H1 (cell line): ENCODE measurements around the gene DYNLT2B. TPM values are rescaled to one million over a fixed set of nuclear protein-coding genes. Genes with fewer than 3 reads are reported as not detected.

Experiments
- CTCF ChIA-PET: fragments of 300-600 bp; sonication (Branson Sonifier 250); formaldehyde crosslinking; loops from one replicate; lab custom pipeline; 2021; ENCODE audit not compliant: partially characterized antibody; lab: Charles Lee
- POLR2A ChIA-PET: fragments of 300-600 bp; sonication (Branson Sonifier 250); formaldehyde crosslinking; loops from one replicate; lab custom pipeline; 2021; ENCODE audit warnings: inconsistent platforms; ENCODE audit not compliant: partially characterized antibody; lab: Charles Lee
- DNase-seq, 2 experiments: peaks; one replicate each; pipeline versions ENCODE4 v3.0.0 to v3.0.0-alpha.2; 2010 to 2022; ENCODE audit warnings: low spot score in 2 of 2, low read depth in 1 of 2, mixed read lengths in 1 of 2
- FAIRE-seq: peaks from 2 replicates; lab custom pipeline; 2011; peaks lifted over from hg19 to GRCh38; lab: Jason Lieb, UNC
- H2AFZ ChIP-seq: 2 replicates; pipeline ENCODE4 v1.8.1; 2012; ENCODE audit warnings: low read length, inconsistent platforms
- H2AK5ac ChIP-seq: 2 replicates; pipeline ENCODE4 v1.6.1; 2013; ENCODE audit warnings: low read depth, low read length
- H2BK120ac ChIP-seq: replicated peaks from 2 replicates; pipeline ENCODE3; 2013; ENCODE audit warnings: low read depth, low read length, inconsistent platforms
- H2BK12ac ChIP-seq: 2 replicates; pipeline ENCODE4 v1.6.1; 2013; ENCODE audit warnings: low read depth, low read length
- H2BK15ac ChIP-seq: 2 replicates; pipeline ENCODE4 v1.6.1; 2013; ENCODE audit warnings: low read length
- H2BK20ac ChIP-seq: 2 replicates; pipeline ENCODE4 v1.6.1; 2013; ENCODE audit warnings: low read length
- H2BK5ac ChIP-seq: 2 replicates; pipeline ENCODE4 v1.6.1; 2013; ENCODE audit warnings: low read depth, low read length
- H3K14ac ChIP-seq: 2 replicates; pipeline ENCODE4 v1.6.1; 2013; ENCODE audit warnings: inconsistent platforms; ENCODE audit not compliant: insufficient read length
- H3K18ac ChIP-seq: 2 replicates; pipeline ENCODE4 v1.6.1; 2013; ENCODE audit warnings: low read length; ENCODE audit errors: extremely low read depth
- H3K23ac ChIP-seq: 2 replicates; pipeline ENCODE4 v1.6.1; 2013; ENCODE audit warnings: inconsistent platforms; ENCODE audit not compliant: insufficient read length
- H3K23me2 ChIP-seq: 2 replicates; pipeline ENCODE4 v1.6.1; 2013; ENCODE audit warnings: low read depth, low read length
- H3K27ac ChIP-seq: 2 replicates; pipeline ENCODE4 v1.6.1; 2011; ENCODE audit warnings: low read depth, low read length, inconsistent platforms
- H3K27me3 ChIP-seq, 4 experiments: replicated peaks in 1 of 4; 1 replicate in 1 of 4; 2 replicates in 3 of 4; pipeline versions ENCODE4 v1.6.1 to v1.8.1; 2011 to 2013; ENCODE audit warnings: low read length in 3 of 4, mild to moderate bottlenecking in 3 of 4, inconsistent platforms in 2 of 4, mixed read lengths in 2 of 4, moderate library complexity in 1 of 4; ENCODE audit not compliant: control insufficient read depth in 3 of 4, insufficient read depth in 3 of 4; ENCODE audit errors: extremely low read depth in 1 of 4
- H3K36me3 ChIP-seq, 4 experiments: 2 replicates each; pipeline versions ENCODE4 v1.6.1 to v1.8.1; 2011 to 2013; ENCODE audit warnings: mild to moderate bottlenecking in 4 of 4, low read length in 3 of 4, moderate library complexity in 2 of 4, control low read depth in 1 of 4, inconsistent platforms in 1 of 4; ENCODE audit not compliant: insufficient read depth in 4 of 4, control insufficient read depth in 2 of 4
- H3K4ac ChIP-seq: replicated peaks from 2 replicates; pipeline ENCODE3; 2013; ENCODE audit warnings: low read length, low read depth, mixed read lengths, inconsistent platforms; ENCODE audit not compliant: insufficient read length
- H3K4me1 ChIP-seq, 4 experiments: replicated peaks in 1 of 4; 1 replicate in 1 of 4; 2 replicates in 3 of 4; pipeline versions ENCODE4 v1.6.1 to v1.8.1; 2011 to 2013; ENCODE audit warnings: low read length in 3 of 4, inconsistent platforms in 2 of 4, mixed read lengths in 1 of 4; ENCODE audit not compliant: insufficient read depth in 4 of 4, control insufficient read depth in 3 of 4
- H3K4me2 ChIP-seq, 2 experiments: 2 replicates each; pipeline versions ENCODE4 v1.6.1 to v1.8.1; 2011 to 2013; ENCODE audit warnings: low read depth in 2 of 2, low read length in 2 of 2, control low read depth in 1 of 2, inconsistent platforms in 1 of 2, mild to moderate bottlenecking in 1 of 2; ENCODE audit not compliant: insufficient read depth in 1 of 2
- H3K4me3 ChIP-seq, 4 experiments: fragments of 200-600, 300-600 bp in 1 of 4; sonication (generic), shearing (Covaris generic), sonication (Bioruptor Twin) in 1 of 4; 2 replicates each; pipeline versions ENCODE4 v1.5.1 to v1.8.1; 2011 to 2016; ENCODE audit warnings: low read length in 4 of 4, low read depth in 3 of 4, control low read depth in 2 of 4, inconsistent platforms in 2 of 4, mild to moderate bottlenecking in 2 of 4, mixed read lengths in 1 of 4, moderate library complexity in 1 of 4; ENCODE audit not compliant: insufficient read depth in 2 of 4; ENCODE audit errors: extremely low read depth in 1 of 4
- H3K56ac ChIP-seq: replicated peaks from 2 replicates; pipeline ENCODE3; 2013; ENCODE audit warnings: low read depth, mild to moderate bottlenecking, mixed read lengths, low read length, inconsistent platforms; ENCODE audit not compliant: insufficient read length
- H3K79me1 ChIP-seq: 2 replicates; pipeline ENCODE4 v1.6.1; 2013; ENCODE audit warnings: low read depth, low read length, control low read depth
- H3K79me2 ChIP-seq, 2 experiments: 2 replicates each; pipeline versions ENCODE4 v1.6.1 to v1.8.1; 2012 to 2013; ENCODE audit warnings: low read length in 2 of 2, mild to moderate bottlenecking in 2 of 2, inconsistent platforms in 1 of 2; ENCODE audit not compliant: insufficient read depth in 2 of 2, control insufficient read depth in 1 of 2
- H3K9ac ChIP-seq, 4 experiments: replicated peaks in 1 of 4; 1 replicate in 1 of 4; 2 replicates in 3 of 4; pipeline versions ENCODE4 v1.6.1 to v1.8.1; 2011 to 2013; ENCODE audit warnings: low read depth in 3 of 4, low read length in 3 of 4, control low read depth in 2 of 4, mild to moderate bottlenecking in 2 of 4, moderate library complexity in 2 of 4, inconsistent platforms in 1 of 4; ENCODE audit errors: extremely low read depth in 1 of 4
- H3K9me3 ChIP-seq, 2 experiments: 2 replicates each; pipeline versions ENCODE4 v1.6.1 to v1.8.1; 2012 to 2013; ENCODE audit warnings: mild to moderate bottlenecking in 2 of 2, moderate library complexity in 2 of 2, control low read depth in 1 of 2, inconsistent platforms in 1 of 2, low read depth in 1 of 2, low read length in 1 of 2, mixed read lengths in 1 of 2; ENCODE audit not compliant: insufficient read depth in 2 of 2
- H4K20me1 ChIP-seq, 2 experiments: replicated peaks in 1 of 2; 2 replicates each; pipeline versions ENCODE3 to v1.8.1; 2011 to 2013; ENCODE audit warnings: inconsistent platforms in 2 of 2, low read length in 2 of 2, mild to moderate bottlenecking in 1 of 2; ENCODE audit not compliant: insufficient read depth in 2 of 2, control insufficient read depth in 1 of 2
- H4K5ac ChIP-seq: 2 replicates; pipeline ENCODE4 v1.6.1; 2013; ENCODE audit warnings: low read length, low read depth, mixed read lengths, inconsistent platforms; ENCODE audit not compliant: insufficient read length
- H4K8ac ChIP-seq: 2 replicates; pipeline ENCODE4 v1.8.0; 2013; ENCODE audit warnings: mild to moderate bottlenecking, moderate library complexity, low read length, inconsistent platforms; ENCODE audit not compliant: insufficient read depth; ENCODE audit errors: extremely low read depth
- H4K91ac ChIP-seq: replicated peaks from 2 replicates; pipeline ENCODE3; 2013; ENCODE audit warnings: low read length, mixed read lengths, inconsistent platforms; ENCODE audit not compliant: insufficient read length
- CBX8 ChIP-seq: fragments of 300-800, 300-1000 bp; sonication (generic); IDR thresholded peaks from 2 replicates; pipeline ENCODE4 v1.7.1; 2016; ENCODE audit warnings: low read depth, low read length, borderline replicate concordance
- EZH2 ChIP-seq: fragments of 200-600 bp; sonication (generic); IDR thresholded peaks from 2 replicates; pipeline ENCODE4 v1.7.1; 2012; ENCODE audit warnings: low read depth, mild to moderate bottlenecking, moderate library complexity, low read length, inconsistent platforms; ENCODE audit not compliant: severe bottlenecking
- GTF2F1 ChIP-seq: IDR thresholded peaks from 2 replicates; pipeline ENCODE4 v1.6.1; 2012; ENCODE audit warnings: low read depth, low read length, improper control_type of control experiment, borderline replicate concordance
- KDM4A ChIP-seq: IDR thresholded peaks from one replicate; pipeline ENCODE4 v1.7.1; 2012; ENCODE audit warnings: low read depth, mild to moderate bottlenecking, moderate library complexity, low read length, inconsistent platforms; ENCODE audit not compliant: severe bottlenecking
- NRF1 ChIP-seq: IDR thresholded peaks from 2 replicates; pipeline ENCODE4 v1.6.1; 2011; ENCODE audit warnings: mild to moderate bottlenecking, low read depth, low read length, improper control_type of control experiment
- POU5F1 ChIP-seq: IDR thresholded peaks from 2 replicates; pipeline ENCODE4 v1.6.1; 2011; ENCODE audit warnings: low read depth, mild to moderate bottlenecking, low read length, moderate library complexity
- RAD21 ChIP-seq, 2 experiments: IDR thresholded peaks in 1 of 2; conservative IDR thresholded peaks in 1 of 2; 2 replicates each; pipeline ENCODE4 v1.6.1; 2011; ENCODE audit warnings: low read depth in 2 of 2, low read length in 2 of 2, improper control_type of control experiment in 1 of 2, inconsistent platforms in 1 of 2, mild to moderate bottlenecking in 1 of 2, moderate library complexity in 1 of 2
- TEAD4 ChIP-seq: IDR thresholded peaks from 2 replicates; pipeline ENCODE4 v1.6.1; 2012; ENCODE audit warnings: low read depth, low read length, inconsistent platforms, mixed read lengths
- WGBS, 2 experiments: shearing (Covaris generic) in 1 of 2; methylation state at CpG; one replicate each; pipeline versions ENCODE4 v1.1.6 to v1.1.7; 2013 to 2015; ENCODE audit warnings: low lambda C conversion rate in 2 of 2, mixed read lengths in 2 of 2, inconsistent platforms in 1 of 2, low coverage in 1 of 2, missing lambda C conversion rate in 1 of 2; ENCODE audit not compliant: insufficient replicate concordance in 2 of 2, insufficient coverage in 1 of 2, insufficient read length in 1 of 2; ENCODE audit errors: extremely low coverage in 1 of 2, missing lambda C conversion rate in 1 of 2; 5-methylcytosine and 5-hydroxymethylcytosine counted together
- long read RNA-seq, 2 experiments: library from RNA in 1 of 2; library from capped mRNA in 1 of 2; stranded (forward); transcript quantifications; one replicate each; pipeline ENCODE4 v2.0.0, GENCODE V29; 2021; ENCODE audit warnings: inconsistent platforms in 1 of 2
- polyA minus RNA-seq, 3 experiments: library from RNA; depleted of rRNA, polyadenylated mRNA; stranded (reverse); fragments of >200 nt; gene quantifications; 1 replicate in 2 of 3; 2 replicates in 1 of 3; pipeline ENCODE4 v1.2.3, GENCODE V29; 2011
- polyA plus RNA-seq, 7 experiments: library from polyadenylated mRNA; depleted of rRNA in 3 of 7; stranded (reverse) in 5 of 7; unstranded in 2 of 7; fragments of >200 nt in 5 of 7; fragments of 200-250 nt in 2 of 7; gene quantifications; 1 replicate in 5 of 7; 2 replicates in 1 of 7; 4 replicates in 1 of 7; pipeline versions ENCODE4 v1.2.1 to v1.2.3, GENCODE V29; 2011 to 2013; ENCODE audit warnings: missing spikeins in 2 of 7, mixed read lengths in 2 of 7
- total RNA-seq: library from RNA; stranded (reverse); fragmentation: NEBNext Ultra II Directional; extraction: Animal tissue kit (Norgen Biotek cat#: 25700); gene quantifications from 2 replicates; pipeline ENCODE4 v1.2.1, GENCODE V29; 2021

Gene DYNLT2B
- total RNA-seq (9.7 and 10.9 TPM in 2 replicates), polyA plus RNA-seq (2011; rRNA removed) (15.6 and 22.2 TPM in 2 replicates), polyA minus RNA-seq (2011; rRNA and poly(A)+ RNA removed) (0.76 and 2.9 TPM in 2 replicates)
- polyA plus RNA-seq (2011; cell fraction: cytosol; rRNA removed) = 19.8 TPM
- 9.1 TPM for polyA plus RNA-seq (2011; cell fraction: nucleus; rRNA removed)
- polyA plus RNA-seq (2012, experiment 1 of 2) = 17.7 to 27.4 TPM (median 20.9 TPM) in 4 replicates
- polyA plus RNA-seq (2012, experiment 2 of 2) = 40.6 TPM
- 21.7 TPM for polyA plus RNA-seq (2013, experiment 1 of 2)
- polyA plus RNA-seq (2013, experiment 2 of 2) = 25.4 TPM
- polyA minus RNA-seq (2011; cell fraction: cytosol; rRNA and poly(A)+ RNA removed) = 2.7 TPM
- 2.7 TPM for polyA minus RNA-seq (2011; cell fraction: nucleus; rRNA and poly(A)+ RNA removed)
- long read RNA-seq, experiment 1, transcript TCTEX1D2-202 (5 exons, 603 nt) = major isoform, 6 of 12 reads
- long read RNA-seq, experiment 1, partial matches to known transcripts = 1 of 12 reads
- long read RNA-seq, experiment 1, other reads (novel, unspliced or antisense) = 5 of 12 reads
- long read RNA-seq, experiment 2 = 0 reads

DNA sequence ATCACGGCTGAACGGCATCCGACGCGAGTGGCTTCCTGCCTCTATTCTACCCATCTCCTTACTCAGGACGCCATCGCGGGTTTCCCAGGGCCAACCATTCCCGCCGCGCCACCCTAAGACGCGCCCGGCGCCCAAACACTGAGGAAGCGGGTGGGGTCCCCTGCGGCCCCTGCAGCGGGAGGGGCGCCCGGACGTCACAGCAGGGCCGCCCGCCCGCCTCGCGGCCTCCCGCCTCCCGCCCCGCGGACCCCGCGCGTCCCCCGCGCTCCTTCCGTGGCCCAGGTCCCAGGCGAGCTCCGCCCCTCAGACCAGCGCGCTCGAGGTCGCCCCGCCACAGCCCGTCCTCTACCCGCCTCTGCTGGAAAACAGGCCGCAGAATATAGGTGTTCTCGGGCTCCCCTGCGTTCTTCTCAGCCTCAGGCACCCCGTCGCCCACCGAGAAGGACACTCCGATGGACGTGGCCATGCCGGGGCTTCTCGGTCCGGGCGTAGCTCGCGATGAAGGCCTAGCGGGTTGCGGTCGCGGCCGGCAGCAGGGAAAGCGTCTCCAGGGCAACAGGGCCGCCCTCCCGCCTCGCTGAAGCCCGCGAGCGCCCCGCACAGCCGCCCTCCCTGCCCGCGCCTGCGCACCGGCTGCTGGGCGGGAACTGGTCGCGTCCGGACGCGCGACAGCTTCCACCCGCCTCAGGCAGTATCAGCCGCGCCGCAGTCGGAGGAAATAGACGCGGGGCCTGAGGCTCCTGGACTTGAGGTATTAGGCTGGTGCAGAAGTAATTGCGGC is at the start of gene DYNLT2B:
Gene DYNLT2B (minus strand): TSS at position 554 of the 781 bp plus-strand sequence. CDS start 88 bp downstream, at position 466.
- DNase-seq = peak; percentile 43 to 89
- Histone ChIP-seq H3K79me2 (no peaks in the 10 kb centered on the region), H4K91ac (peak within 1 kb of the TSS; percentile 85), H2BK20ac (no peak within 1 kb of the TSS), H2BK12ac (no peak within 1 kb of the TSS), H3K14ac (no peak within 1 kb of the TSS), H3K79me1 (no peaks in the 10 kb centered on the region), H2AK5ac (no peak within 1 kb of the TSS), H3K36me3 (peaks cover 0 to 3% (median 0%) of the 10 kb centered on the region in 4 experiments; a peak in 2 of 8 replicates), H2BK5ac (no peak within 1 kb of the TSS; the same call in 1 of the 2 replicates), H3K27ac (peak within 1 kb of the TSS; percentile 75), H2BK15ac (no peak within 1 kb of the TSS), H3K18ac (peak within 1 kb of the TSS; percentile 90), H3K27me3 (no peaks in the 10 kb centered on the region), H3K9ac (peak within 1 kb of the TSS; percentile 60 to 92 (median 80)), H3K56ac (peak within 1 kb of the TSS; percentile 82), H2BK120ac (peak within 1 kb of the TSS; percentile 28), H3K9me3 (no peaks in the 10 kb centered on the region), H3K4me2 (peak within 1 kb of the TSS; percentile 20 to 78), H2AFZ (peak within 1 kb of the TSS; percentile 98; the same call in 1 of the 2 replicates), H3K4me3 (peak within 1 kb of the TSS; percentile 55 to 98 (median 91)), H3K23me2 (peaks cover 4% of the 10 kb centered on the region; the same call in 1 of the 2 replicates), H4K5ac (peak within 1 kb of the TSS; percentile 98), H3K4me1 (no peaks in the 10 kb centered on the region), H3K23ac (no peak within 1 kb of the TSS), H4K20me1 (no peaks in the 10 kb centered on the region), H3K4ac (peak within 1 kb of the TSS; percentile 94), H4K8ac (peak within 1 kb of the TSS; percentile 95)
- no peak for FAIRE-seq
- CTCF ChIA-PET = interaction anchor here (0.9 to 1.1 kb wide), 2 partner anchors 14 to 19 kb away, joined by 4 read pairs; no protein-coding TSS in a partner anchor
- POLR2A ChIA-PET = interaction anchor here (0.7 to 2.2 kb wide), 12 partner anchors 9 to 114 kb away, joined by 3 to 10 read pairs (median 3); partner anchors contain the start of genes PCYT1A and UBXN7
- WGBS, 2 experiments = 1% methylated on average over 42 of the region's 92 CpGs; no CpG with 5 or more reads in 1 of the 2 experiments
- TF ChIP-seq EZH2 (no peak), KDM4A (peak; percentile 77), NRF1 (peak; percentile 82), POU5F1 (no peak), CBX8 (no peak), GTF2F1 (no peak), RAD21 (IDR thresholded peaks at IDR 0.05 in 1 of 2, conservative IDR thresholded peaks at IDR 0.05 in 1 of 2; ENCODE audit: low read depth in 2 of 2, low read length in 2 of 2) (0 out of 4 replicates have a peak, but pooled peaks of 1 of the 2 experiments have one; percentile 11), TEAD4 (no peak)
